Esophagus squamous epithelium (tissue), 5 donors: ENCODE results near the gene TIE1. TPM values are rescaled to one million over a fixed set of nuclear protein-coding genes. Genes with fewer than 3 reads are reported as not detected.

ENCODE experiments used
- DNase-seq: peaks from one replicate; lab custom pipeline; 2025; lab: John Stamatoyannopoulos, UW
- H3K27ac ChIP-seq, 4 donors: fragments of 200-600 bp; sonication (generic); one replicate each; pipeline ENCODE4 v1.5.1; 2016 to 2019; ENCODE audit warnings: mild to moderate bottlenecking in 1 of 4
- H3K27me3 ChIP-seq, 4 donors: fragments of 200-600 bp; sonication (generic); 1 replicate in 3 of 4; 2 replicates in 1 of 4; pipeline versions ENCODE4 v1.5.1 to v1.6.0; 2017 to 2021; ENCODE audit warnings: antibody characterized with exemption in 1 of 4
- H3K36me3 ChIP-seq, 3 donors: fragments of 200-600 bp; sonication (generic); one replicate each; pipeline ENCODE4 v1.5.1; 2016 to 2019
- H3K4me1 ChIP-seq, 3 donors: fragments of 200-600 bp; sonication (generic); one replicate each; pipeline ENCODE4 v1.5.1; 2017 to 2019
- H3K4me3 ChIP-seq, 4 donors: fragments of 200-600 bp; sonication (generic); 1 replicate in 3 of 4; 2 replicates in 1 of 4; pipeline ENCODE4 v1.5.1; 2016 to 2019; ENCODE audit warnings: mild to moderate bottlenecking in 2 of 4, moderate library complexity in 1 of 4
- H3K9me3 ChIP-seq, 3 donors: fragments of 200-600 bp; sonication (generic); one replicate each; pipeline ENCODE4 v1.5.1; 2016 to 2019
- POLR2A ChIP-seq, 4 donors: fragments of 450-650 bp; IDR thresholded peaks; one replicate each; pipeline ENCODE4 v1.6.1; 2017; ENCODE audit warnings: antibody characterized with exemption in 4 of 4, mild to moderate bottlenecking in 4 of 4, moderate library complexity in 3 of 4
- WGBS, 2 donors: methylation state at CpG; one replicate each; pipeline ENCODE4 v1.1.5; 2018; 5-methylcytosine and 5-hydroxymethylcytosine counted together
- intact Hi-C: fragments of 100-400 bp; cut with DNase I; formaldehyde crosslinking; loops from one replicate; pipeline ENCODE4 v1.15.0; 2022
- total RNA-seq, 4 donors: library from RNA; depleted of rRNA; stranded (reverse); fragments of >200 nt; gene quantifications; one replicate each; pipeline ENCODE4 v1.1.0, GENCODE V29; 2016
- TF ChIP-seq, protein P1 (sequence below), 6 experiments: fragments of 450-650 bp in 4 of 6; fragments of 200-600 bp in 2 of 6; sonication (generic) in 2 of 6; IDR thresholded peaks; one replicate each; pipeline ENCODE4 v1.5.1; 2016 to 2019; ENCODE audit warnings: antibody characterized with exemption in 6 of 6, mild to moderate bottlenecking in 4 of 6, moderate library complexity in 4 of 6
- donor health status: DM: yes; HTN: yes; CAD: no.

TIE1 gene
- total RNA-seq, 4 donors from 2014 or later, result 3.1 to 16.6 (median 5.9) TPM

DNA sequence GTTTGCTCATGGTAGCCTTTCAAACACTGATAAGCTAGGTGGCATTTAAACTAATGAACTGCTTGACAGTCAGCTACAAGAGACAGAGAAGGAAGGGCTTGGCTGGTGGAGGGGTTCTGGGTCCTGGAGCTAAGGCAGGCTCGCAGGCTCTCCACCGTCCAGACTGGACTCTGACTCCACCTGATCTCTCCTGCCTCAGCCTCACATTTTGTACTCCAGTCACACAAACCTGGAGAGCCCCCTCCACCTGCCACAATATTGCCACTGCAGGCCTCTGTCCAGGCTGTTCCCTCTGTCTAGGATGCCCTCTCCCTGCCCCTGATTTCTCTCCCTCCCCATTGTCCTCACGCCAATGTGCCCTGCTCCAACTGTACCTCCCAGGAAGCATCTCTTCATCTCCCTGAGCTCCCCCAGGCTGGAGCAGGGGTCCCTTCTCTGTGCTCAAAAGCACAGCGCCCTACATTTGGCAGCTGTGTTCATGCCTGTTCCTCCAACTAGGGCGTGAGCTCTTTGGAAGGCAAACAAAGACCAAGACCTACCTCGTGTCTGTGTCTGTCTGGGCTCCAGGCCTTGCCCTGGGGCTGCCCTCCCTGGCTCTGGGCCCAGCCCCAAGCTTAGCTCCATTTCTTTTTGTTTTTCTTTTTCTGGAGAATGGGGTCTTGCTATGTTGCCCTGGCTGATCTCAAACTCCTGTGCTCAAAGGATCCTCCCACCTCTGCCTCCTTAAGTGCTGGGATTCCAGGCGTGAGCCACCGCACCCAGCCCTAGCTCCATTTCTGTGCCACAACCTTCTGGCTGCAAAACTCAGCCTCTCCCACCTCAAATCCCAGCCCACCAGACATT, 2.9 kb downstream of the TIE1 start:
- no peak for DNase-seq
- WGBS, 2 donors, result 43 to 52% methylated on average over 8 of the region's 8 CpGs
- H3K27me3 ChIP-seq, result no peaks in the 10 kb centered on the region
- peaks cover 2 to 29% (median 4%) of the 10 kb centered on the region in 3 donors for H3K4me1 ChIP-seq
- no peaks in the 10 kb centered on the region for H3K36me3 ChIP-seq
- peak overlapping the region in 2 of 4 donors; percentile 31 to 49 for H3K4me3 ChIP-seq
- no peak for TF ChIP-seq POLR2A (IDR thresholded peaks at IDR 0.05)
- TF ChIP-seq, protein P1, sequence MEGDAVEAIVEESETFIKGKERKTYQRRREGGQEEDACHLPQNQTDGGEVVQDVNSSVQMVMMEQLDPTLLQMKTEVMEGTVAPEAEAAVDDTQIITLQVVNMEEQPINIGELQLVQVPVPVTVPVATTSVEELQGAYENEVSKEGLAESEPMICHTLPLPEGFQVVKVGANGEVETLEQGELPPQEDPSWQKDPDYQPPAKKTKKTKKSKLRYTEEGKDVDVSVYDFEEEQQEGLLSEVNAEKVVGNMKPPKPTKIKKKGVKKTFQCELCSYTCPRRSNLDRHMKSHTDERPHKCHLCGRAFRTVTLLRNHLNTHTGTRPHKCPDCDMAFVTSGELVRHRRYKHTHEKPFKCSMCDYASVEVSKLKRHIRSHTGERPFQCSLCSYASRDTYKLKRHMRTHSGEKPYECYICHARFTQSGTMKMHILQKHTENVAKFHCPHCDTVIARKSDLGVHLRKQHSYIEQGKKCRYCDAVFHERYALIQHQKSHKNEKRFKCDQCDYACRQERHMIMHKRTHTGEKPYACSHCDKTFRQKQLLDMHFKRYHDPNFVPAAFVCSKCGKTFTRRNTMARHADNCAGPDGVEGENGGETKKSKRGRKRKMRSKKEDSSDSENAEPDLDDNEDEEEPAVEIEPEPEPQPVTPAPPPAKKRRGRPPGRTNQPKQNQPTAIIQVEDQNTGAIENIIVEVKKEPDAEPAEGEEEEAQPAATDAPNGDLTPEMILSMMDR (IDR thresholded peaks at IDR 0.05), result no peak
- no peaks in the 10 kb centered on the region for H3K9me3 ChIP-seq
- intact Hi-C loops, result no loop called here
- peak overlapping the region in 3 of 4 donors; percentile 10 to 40 (median 38) for H3K27ac ChIP-seq

DNA sequence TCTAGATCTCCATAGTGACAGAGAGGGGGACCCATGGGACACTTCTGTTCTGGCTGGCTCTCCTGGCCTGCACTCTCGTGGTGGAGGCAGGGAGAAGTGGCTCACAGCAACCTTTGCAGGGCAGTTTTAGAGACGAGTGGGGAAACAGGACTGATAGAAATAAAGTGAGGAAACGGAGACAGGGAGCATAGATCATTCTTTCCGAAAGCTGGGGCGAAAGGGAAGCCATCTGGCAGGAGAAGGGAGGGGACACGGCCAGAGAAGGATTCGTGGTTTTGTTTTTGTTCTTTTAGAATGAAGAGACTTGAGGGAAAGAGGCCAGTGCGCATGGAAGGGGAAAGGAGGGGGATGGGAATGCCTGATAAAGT, 3.5 kb downstream of the TIE1 start:
- Histone ChIP-seq H3K27ac (peak overlapping the region in 3 of 4 donors; percentile 10 to 40 (median 38)), H3K4me1 (peaks cover 2 to 29% (median 4%) of the 10 kb centered on the region in 3 donors), H3K27me3 (no peaks in the 10 kb centered on the region), H3K4me3 (peak overlapping the region in 2 of 4 donors; percentile 31 to 49), H3K9me3 (no peaks in the 10 kb centered on the region), H3K36me3 (no peaks in the 10 kb centered on the region)
- intact Hi-C loops, result no loop called here
- 37 to 47% methylated on average over 8 of the region's 8 CpGs for WGBS, 2 donors
- no peak for DNase-seq
- TF ChIP-seq POLR2A (IDR thresholded peaks at IDR 0.05), result no peak
- TF ChIP-seq, protein P1 (IDR thresholded peaks at IDR 0.05), result no peak

DNA sequence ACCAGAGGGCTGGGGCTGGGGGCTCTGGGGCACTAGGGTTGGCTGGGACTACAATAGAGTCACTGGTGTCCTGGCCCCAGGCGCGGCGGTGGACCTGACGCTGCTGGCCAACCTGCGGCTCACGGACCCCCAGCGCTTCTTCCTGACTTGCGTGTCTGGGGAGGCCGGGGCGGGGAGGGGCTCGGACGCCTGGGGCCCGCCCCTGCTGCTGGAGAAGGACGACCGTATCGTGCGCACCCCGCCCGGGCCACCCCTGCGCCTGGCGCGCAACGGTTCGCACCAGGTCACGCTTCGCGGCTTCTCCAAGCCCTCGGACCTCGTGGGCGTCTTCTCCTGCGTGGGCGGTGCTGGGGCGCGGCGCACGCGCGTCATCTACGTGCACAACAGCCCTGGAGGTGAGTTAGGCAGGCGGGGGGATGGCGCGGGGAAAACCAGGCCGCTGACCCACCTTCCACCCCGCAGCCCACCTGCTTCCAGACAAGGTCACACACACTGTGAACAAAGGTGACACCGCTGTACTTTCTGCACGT, 4.1 kb downstream of the TIE1 start:
- H3K4me3 ChIP-seq, result peak overlapping the region in 1 of 4 donors; percentile 49
- no peaks in the 10 kb centered on the region for H3K27me3 ChIP-seq
- intact Hi-C loops, result no loop called here
- H3K27ac ChIP-seq, result peak overlapping the region in 2 of 4 donors; percentile 10 to 40
- H3K36me3 ChIP-seq, result no peaks in the 10 kb centered on the region
- DNase-seq, result no peak
- H3K9me3 ChIP-seq, result no peaks in the 10 kb centered on the region
- TF ChIP-seq, protein P1 (IDR thresholded peaks at IDR 0.05), result no peak
- no peak for TF ChIP-seq POLR2A (IDR thresholded peaks at IDR 0.05)
- H3K4me1 ChIP-seq, result peaks cover 2 to 28% (median 4%) of the 10 kb centered on the region in 3 donors
- 87 to 97% methylated on average over 6 to 27 of the region's 46 CpGs for WGBS, 2 donors

DNA sequence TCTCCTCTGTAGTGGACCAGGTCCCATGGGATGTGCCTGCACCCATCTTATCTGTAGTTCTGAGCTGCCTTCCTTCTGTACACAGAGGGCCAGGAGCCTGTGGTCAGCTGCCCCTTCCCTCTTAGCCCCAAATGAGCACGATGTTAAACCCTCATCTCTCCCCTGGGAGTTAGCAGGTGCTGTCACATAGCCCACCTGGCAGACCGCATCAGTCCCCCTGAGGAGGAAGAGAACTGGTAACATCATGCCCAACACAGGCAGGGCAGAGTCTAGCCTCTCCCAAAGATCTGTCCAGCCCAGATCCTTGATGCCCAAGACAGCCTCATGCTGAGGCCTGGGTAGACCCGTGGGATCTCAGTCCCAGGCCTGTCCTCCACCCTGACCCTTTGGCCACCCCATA, 4.7 kb downstream of the TIE1 start:
- no peak overlapping the region for H3K4me3 ChIP-seq

More for the DNA sequence above, 4.7 kb downstream of the TIE1 start:
- no peaks in the 10 kb centered on the region for H3K36me3 ChIP-seq
- WGBS, 2 donors, result 58 to 59% methylated on average over 3 of the region's 3 CpGs
- intact Hi-C loops, result no loop called here
- TF ChIP-seq, protein P1 (IDR thresholded peaks at IDR 0.05), result no peak
- no peak for TF ChIP-seq POLR2A (IDR thresholded peaks at IDR 0.05)
- H3K27ac ChIP-seq, result no peak overlapping the region
- H3K4me1 ChIP-seq, result peaks cover 2 to 23% (median 4%) of the 10 kb centered on the region in 3 donors
- no peaks in the 10 kb centered on the region for H3K9me3 ChIP-seq
- DNase-seq, result no peak
- H3K27me3 ChIP-seq, result no peaks in the 10 kb centered on the region
